ENCODE data around the gene PAX4.

PAX4 gene

DNA sequence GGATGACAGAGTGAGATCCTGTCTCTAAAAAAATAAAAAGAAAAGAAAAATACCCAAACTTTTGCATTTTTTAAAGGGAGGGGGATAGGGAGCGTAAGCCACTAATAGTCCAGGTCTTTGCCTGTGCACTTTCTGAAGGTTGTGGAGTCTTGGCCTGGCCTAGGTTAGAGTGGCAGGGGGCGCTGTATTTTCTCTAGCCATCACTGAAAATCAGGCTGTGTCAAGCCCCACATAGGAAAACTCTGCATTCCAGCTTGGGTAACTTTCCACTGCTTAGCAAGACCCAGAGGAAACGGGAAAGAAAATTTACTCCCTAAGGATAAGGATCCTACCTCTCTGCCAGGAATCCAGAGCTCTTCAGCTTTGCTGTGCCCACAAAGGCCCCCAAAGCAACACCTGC lies 10.5 kb upstream of the PAX4 start:
- no peak for DNase-seq

DNA sequence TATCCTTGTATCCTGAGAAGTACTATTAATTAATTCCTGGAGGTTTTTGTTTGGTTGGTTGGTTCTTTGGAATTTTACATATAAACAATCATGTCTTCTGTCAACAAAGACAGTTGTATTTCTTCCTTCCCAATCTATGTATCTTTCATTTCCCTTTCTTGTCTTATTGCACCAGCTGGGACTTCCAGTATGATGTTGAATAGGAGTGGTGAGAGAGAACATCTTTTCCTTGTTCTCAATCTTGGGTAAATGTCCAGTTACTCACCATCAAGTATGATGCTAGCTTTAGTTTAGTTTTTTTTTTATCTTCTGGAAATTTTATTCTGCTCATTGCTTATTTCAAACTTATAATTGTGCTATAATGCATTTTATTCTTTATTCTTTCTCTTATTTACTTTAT lies 7.4 kb upstream of the PAX4 start:
- DNase-seq: no peak

GRCh38 chr7:127620406-127621233 lies 2.7 kb upstream of the PAX4 start:
- DNase-seq: no peak

DNA sequence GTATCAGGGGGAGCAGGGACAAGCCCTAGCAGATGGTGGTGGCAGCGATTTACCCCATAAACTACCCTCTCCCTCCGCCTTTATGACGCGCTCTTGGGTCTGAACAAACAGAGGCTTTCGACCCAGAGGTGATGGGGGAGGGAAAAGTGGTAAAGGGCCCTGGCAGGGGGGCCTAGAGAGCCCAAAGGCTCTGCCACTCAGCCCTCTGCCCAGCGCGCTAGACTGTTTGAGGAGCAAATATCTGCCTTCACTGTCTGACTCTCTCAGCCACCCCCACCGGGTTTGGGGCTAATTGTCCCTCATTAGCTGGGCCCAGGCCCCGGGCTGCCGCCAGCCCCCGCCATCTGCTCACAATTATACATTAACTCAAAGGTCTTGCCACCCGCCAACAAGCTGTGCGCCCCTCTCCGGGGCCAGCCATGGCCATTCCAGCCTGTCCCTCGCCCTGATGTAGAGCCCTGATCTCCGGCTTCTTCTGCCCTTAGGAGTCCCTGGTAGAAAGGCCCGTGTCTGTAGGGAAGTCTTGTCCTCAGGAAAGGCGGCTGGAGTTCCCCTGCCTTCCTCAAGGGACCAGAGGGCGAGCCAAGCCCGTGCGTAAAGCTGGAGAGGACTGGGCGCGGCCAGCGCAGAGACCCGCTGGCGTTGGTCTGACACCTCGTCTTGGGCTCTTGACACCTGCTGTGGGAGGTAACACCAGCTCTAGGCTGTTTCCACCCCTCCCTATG lies 1.9 kb upstream of the PAX4 start:
- DNase-seq: no peak

- DNase-seq: no peak
Observed at GRCh38 chr7:127618775-127619174, 833 bp upstream of the PAX4 start.

- no peak for DNase-seq
Observed at GRCh38 chr7:127616724-127617123, 1.2 kb downstream of the PAX4 start.

GRCh38 chr7:127612263-127612662 lies 5.7 kb downstream of the PAX4 start:
- DNase-seq: no peak

GRCh38 chr7:127609297-127609696 lies 8.6 kb downstream of the PAX4 start:
- DNase-seq: no peak

DNA sequence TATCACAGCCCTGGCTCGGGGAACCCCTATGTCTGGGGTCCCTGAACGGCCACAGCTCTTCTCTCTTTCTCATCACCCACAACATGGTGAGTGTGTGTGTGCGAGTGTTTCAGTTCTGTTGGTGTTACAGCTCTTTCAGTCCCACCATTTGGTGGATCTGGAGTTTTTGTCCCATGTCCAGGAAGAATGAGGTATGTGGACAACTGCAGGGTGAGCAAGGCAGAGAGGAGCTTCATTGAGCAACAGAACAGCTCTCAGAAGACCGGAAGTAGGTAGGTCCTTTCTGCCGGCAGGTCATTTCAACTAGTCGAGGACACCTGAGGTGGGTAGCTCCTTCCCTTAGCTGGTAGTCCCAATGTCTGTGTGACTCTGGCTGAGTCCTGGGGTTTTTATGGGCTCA lies 9.5 kb downstream of the PAX4 start:
- DNase-seq: no peak

GRCh38 chr7:127600885-127601284 lies 17.1 kb downstream of the PAX4 start:
- DNase-seq: no peak

DNA sequence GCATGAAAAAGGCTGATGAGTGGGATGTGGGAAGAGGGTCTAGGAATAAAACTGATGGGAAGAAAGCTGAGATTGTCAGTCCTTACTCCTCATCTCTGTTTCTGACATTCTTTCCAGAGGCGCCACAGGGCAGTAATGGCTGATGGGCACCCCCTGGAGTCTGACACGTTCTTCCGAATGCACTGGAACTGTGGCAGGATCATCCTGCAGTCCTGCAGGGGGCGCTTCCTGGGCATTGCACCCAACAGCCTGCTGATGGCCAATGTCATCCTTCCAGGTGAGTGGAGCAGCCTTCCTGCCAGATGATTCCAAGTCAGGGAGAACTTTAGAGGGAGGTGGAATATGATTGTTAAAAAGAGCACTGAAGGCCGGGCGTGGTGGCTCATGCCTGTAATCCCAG lies 19.6 kb downstream of the PAX4 start:
- no peak for DNase-seq

DNA sequence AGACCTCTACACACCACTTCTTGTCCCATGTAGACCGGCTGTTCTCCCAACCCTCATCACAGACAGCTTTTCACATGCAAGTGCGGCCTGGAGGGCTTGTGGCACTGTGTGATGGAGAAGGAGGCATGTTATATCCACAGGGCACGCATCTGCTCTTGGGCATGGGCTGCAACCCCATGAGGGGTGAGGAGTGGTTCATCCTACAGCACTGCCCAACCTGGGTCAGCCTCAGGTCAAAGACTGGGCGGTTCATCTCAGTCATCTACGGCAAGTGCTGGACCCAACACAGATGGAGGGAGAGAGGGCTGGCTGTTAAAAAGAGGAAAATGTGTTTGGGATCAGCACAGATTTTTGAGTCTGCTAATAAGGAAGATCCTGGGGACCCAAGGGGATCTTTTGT lies 22.2 kb downstream of the PAX4 start:
- no peak for DNase-seq

GRCh38 chr7:127594490-127594889 lies 23.5 kb downstream of the PAX4 start:
- no peak for DNase-seq

DNA sequence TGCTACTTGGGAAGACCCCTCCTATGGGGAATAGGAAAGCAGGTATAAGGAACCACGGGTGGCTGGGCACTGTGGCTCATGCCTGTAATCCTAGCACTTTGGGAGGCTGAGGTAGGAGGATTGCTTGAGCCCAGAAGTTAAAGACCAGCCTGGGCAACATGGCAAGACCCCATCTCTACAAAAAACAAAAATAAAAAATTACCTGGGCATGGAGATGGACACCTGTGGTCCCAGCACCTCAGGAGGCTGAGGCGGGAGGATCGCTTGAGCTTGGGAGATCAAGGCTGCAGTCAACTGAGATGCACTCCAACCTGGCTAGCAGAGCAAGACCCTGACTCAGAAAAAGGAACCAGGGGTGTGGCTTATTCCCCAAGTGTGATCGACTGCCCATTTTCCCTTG lies 25.4 kb downstream of the PAX4 start:
- DNase-seq: no peak

DNA sequence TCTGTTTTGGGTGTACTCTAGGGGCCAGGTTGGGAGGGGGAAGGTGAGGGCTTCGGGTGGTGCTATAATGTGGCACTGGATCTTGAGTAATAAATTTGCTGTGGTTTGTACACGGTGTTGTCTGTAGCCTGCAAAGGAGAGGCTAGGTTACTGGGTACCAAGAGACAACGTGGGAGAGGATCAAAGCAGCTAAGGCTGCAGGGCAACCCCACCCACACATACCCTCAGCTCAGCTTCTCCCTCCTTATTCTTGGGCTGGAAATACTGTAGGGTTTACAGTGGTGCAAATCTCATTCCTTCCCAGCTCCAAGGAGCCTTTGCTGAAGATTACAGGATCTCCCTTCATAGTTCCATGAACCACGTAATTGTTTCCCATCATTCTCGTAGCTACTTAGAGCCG lies 26.4 kb downstream of the PAX4 start:
- DNase-seq: no peak

DNA sequence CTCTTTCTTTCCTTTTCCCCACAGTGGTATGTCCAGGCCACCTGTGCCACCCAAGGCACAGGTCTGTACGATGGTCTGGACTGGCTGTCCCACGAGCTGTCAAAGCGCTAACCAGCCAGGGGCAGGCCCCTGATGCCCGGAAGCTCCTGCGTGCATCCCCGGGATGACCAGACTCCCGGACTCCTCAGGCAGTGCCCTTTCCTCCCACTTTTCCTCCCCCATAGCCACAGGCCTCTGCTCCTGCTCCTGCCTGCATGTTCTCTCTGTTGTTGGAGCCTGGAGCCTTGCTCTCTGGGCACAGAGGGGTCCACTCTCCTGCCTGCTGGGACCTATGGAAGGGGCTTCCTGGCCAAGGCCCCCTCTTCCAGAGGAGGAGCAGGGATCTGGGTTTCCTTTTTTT lies 26.8 kb downstream of the PAX4 start:
- no peak for DNase-seq

DNA sequence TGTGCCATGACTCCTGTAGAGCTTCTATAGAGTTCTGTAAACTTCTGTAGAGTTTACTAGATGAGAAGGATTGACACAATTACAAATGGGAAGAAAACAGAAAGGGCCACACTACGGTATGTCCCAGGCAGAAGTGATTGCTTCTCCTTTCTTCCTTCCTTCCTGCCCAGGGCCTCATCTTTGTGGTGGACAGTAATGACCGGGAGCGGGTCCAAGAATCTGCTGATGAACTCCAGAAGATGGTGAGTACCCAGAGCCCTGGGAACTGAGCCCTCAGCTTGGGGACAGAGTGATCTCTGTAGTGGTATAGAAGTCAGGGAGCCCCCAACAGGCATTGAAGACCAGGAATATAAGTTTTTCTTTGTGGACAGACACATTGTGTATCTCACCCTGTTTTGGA lies 28.0 kb downstream of the PAX4 start:
- DNase-seq: no peak

- no peak for DNase-seq
Observed at GRCh38 chr7:127588697-127589482, 29.1 kb downstream of the PAX4 start.

- peak; percentile 80 for DNase-seq
Observed at GRCh38 chr7:127588019-127588696, 29.8 kb downstream of the PAX4 start, which contains the start of gene ARF5. Gene ARF5 (plus strand): TSS chr7:127588411. CDS start chr7:127588499, 88 bp downstream.

DNA sequence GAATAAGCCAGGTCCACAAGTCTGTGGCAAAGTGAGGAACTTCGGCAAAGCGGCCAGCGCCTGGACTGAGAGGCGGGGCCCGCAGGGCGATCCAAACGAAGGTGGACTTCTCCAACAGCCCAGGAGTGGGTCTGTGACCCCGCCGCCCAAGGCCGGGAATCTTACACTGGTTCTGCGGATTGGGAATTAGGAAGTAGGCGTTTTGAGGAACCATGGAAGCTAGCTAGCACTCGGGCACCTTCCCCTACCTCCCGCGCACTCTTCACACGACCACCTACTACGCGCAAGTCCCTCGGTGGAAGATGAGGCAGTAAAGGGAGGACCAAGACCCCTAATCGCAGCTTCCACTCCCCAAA lies 30.3 kb downstream of the PAX4 start:
- DNase-seq: no peak

- DNase-seq: no peak
Observed at GRCh38 chr7:127586346-127586745, 31.6 kb downstream of the PAX4 start.

- peak; percentile 88 for DNase-seq
Observed at GRCh38 chr7:127585044-127585953, 32.6 kb downstream of the PAX4 start, which contains the start of gene GCC1. Gene GCC1 (minus strand): TSS chr7:127585596. CDS start chr7:127585182, 414 bp downstream.

Data from central memory CD4-positive, alpha-beta T cell (primary cell).